ENCODE measurements around the gene KCTD11. TPM values are rescaled to one million over a fixed set of nuclear protein-coding genes. Genes with fewer than 3 reads are reported as not detected.

The KCTD11 gene
- polyA plus RNA-seq, 1 donor (not counting 4 experiments of a cell fraction or from before 2014, with no cell fraction given) = 18.5 TPM

DNA sequence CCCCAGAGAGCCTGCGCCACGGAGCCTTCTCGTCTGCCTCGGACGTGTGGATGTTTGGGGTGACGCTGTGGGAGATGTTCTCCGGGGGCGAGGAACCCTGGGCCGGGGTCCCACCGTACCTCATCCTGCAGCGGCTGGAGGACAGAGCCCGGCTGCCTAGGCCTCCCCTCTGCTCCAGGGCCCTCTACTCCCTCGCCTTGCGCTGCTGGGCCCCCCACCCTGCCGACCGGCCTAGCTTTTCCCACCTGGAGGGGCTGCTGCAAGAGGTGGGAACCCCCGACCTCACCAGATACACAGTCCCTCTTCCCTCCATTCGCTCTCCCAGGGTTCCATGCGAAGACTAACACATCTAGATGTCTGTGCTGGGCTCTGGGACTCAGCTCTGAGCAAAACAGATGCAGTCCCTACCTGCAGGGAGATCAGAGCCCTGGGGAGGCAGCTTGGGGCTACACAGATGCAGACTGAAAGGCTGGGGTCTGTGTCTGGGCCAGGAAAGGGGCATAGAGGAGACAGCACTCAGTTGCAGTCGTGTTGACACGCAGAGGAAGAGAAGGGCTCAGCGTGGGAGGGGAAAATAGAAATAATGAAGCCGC lies 32.6 kb downstream of the KCTD11 start:
- peaks cover 3% of the 10 kb centered on the region for H4K20me1 ChIP-seq (ENCODE audit: control insufficient read depth, extremely low read depth, insufficient read depth, low read length)
- no peak overlapping the region for H3K4me2 ChIP-seq (ENCODE audit: control insufficient read depth, extremely low read depth, insufficient read depth, low read depth, low read length)
- no peaks in the 10 kb centered on the region for H3K9me1 ChIP-seq (ENCODE audit: control insufficient read depth, extremely low read depth, insufficient read depth, low read length)
- DNase-seq (ENCODE audit: low read depth, low spot score) (no peak), FAIRE-seq (no peak)
- no peaks in the 10 kb centered on the region for H3K9me3 ChIP-seq (ENCODE audit: control insufficient read depth, low read depth, low read length)
- no peak overlapping the region for H3K4me3 ChIP-seq (ENCODE audit: control insufficient read depth in 2 of 3, extremely low read depth in 1 of 3, insufficient read depth in 2 of 3, low read depth in 1 of 3, low read length in 3 of 3)
- H3K4me1 ChIP-seq (ENCODE audit: control insufficient read depth, extremely low read depth, insufficient read depth, low read length) = peaks cover 14% of the 10 kb centered on the region
- H3K27ac ChIP-seq (ENCODE audit: control insufficient read depth, insufficient read depth, low read length) = no peak overlapping the region
- peaks cover 7% of the 10 kb centered on the region for H3K79me2 ChIP-seq (ENCODE audit: control insufficient read depth, insufficient read depth, low read length)
- H3K36me3 ChIP-seq (ENCODE audit: control insufficient read depth in 2 of 2, extremely low read depth in 1 of 2, insufficient read depth in 2 of 2, low read length in 2 of 2) = peaks cover 17 to 33% of the 10 kb centered on the region in 2 experiments
- no peaks in the 10 kb centered on the region for H3K27me3 ChIP-seq (ENCODE audit: control insufficient read depth, extremely low read depth, insufficient read depth, low read length)
- TF ChIP-seq, protein P1, sequence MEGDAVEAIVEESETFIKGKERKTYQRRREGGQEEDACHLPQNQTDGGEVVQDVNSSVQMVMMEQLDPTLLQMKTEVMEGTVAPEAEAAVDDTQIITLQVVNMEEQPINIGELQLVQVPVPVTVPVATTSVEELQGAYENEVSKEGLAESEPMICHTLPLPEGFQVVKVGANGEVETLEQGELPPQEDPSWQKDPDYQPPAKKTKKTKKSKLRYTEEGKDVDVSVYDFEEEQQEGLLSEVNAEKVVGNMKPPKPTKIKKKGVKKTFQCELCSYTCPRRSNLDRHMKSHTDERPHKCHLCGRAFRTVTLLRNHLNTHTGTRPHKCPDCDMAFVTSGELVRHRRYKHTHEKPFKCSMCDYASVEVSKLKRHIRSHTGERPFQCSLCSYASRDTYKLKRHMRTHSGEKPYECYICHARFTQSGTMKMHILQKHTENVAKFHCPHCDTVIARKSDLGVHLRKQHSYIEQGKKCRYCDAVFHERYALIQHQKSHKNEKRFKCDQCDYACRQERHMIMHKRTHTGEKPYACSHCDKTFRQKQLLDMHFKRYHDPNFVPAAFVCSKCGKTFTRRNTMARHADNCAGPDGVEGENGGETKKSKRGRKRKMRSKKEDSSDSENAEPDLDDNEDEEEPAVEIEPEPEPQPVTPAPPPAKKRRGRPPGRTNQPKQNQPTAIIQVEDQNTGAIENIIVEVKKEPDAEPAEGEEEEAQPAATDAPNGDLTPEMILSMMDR (optimal IDR thresholded peaks at IDR 0.05 in 1 of 3, IDR thresholded peaks at IDR 0.05 in 1 of 3, conservative IDR thresholded peaks at IDR 0.05 in 1 of 3; ENCODE audit: extremely low read depth in 1 of 3, insufficient read depth in 2 of 3, low read length in 3 of 3) = no peak
- no peak for TF ChIP-seq EZH2 (IDR thresholded peaks at IDR 0.05; ENCODE audit: low read length)
- H2AFZ ChIP-seq (ENCODE audit: control insufficient read depth, low read length) = no peak overlapping the region
- dilution Hi-C loops (cut with MboI; ENCODE audit: extremely low pct_ligation_motif_present, low sequenced_read_pairs) = no loop called here
- H3K9ac ChIP-seq (ENCODE audit: control insufficient read depth, extremely low read depth, insufficient read depth, low read length) = no peak overlapping the region

GRCh38 chr17:7388856-7389255 lies 36.9 kb downstream of the KCTD11 start:
- Histone ChIP-seq H3K27ac (ENCODE audit: control insufficient read depth, insufficient read depth, low read length) (no peak overlapping the region), H3K4me2 (ENCODE audit: control insufficient read depth, extremely low read depth, insufficient read depth, low read depth, low read length) (no peak overlapping the region), H4K20me1 (ENCODE audit: control insufficient read depth, extremely low read depth, insufficient read depth, low read length) (peaks cover 3% of the 10 kb centered on the region), H3K9me1 (ENCODE audit: control insufficient read depth, extremely low read depth, insufficient read depth, low read length) (no peaks in the 10 kb centered on the region), H3K36me3 (ENCODE audit: control insufficient read depth in 2 of 2, extremely low read depth in 1 of 2, insufficient read depth in 2 of 2, low read length in 2 of 2) (peaks cover 44 to 49% of the 10 kb centered on the region in 2 experiments), H3K79me2 (ENCODE audit: control insufficient read depth, insufficient read depth, low read length) (peaks cover 25% of the 10 kb centered on the region), H3K4me1 (ENCODE audit: control insufficient read depth, extremely low read depth, insufficient read depth, low read length) (peaks cover 7% of the 10 kb centered on the region), H3K27me3 (ENCODE audit: control insufficient read depth, extremely low read depth, insufficient read depth, low read length) (no peaks in the 10 kb centered on the region), H3K9ac (ENCODE audit: control insufficient read depth, extremely low read depth, insufficient read depth, low read length) (no peak overlapping the region), H2AFZ (ENCODE audit: control insufficient read depth, low read length) (no peak overlapping the region), H3K4me3 (ENCODE audit: control insufficient read depth in 2 of 3, extremely low read depth in 1 of 3, insufficient read depth in 2 of 3, low read depth in 1 of 3, low read length in 3 of 3) (no peak overlapping the region), H3K9me3 (ENCODE audit: control insufficient read depth, low read depth, low read length) (no peaks in the 10 kb centered on the region)
- FAIRE-seq (no peak), DNase-seq (ENCODE audit: low read depth, low spot score) (no peak)
- dilution Hi-C loops (cut with MboI; ENCODE audit: extremely low pct_ligation_motif_present, low sequenced_read_pairs) = no loop called here
- no peak for TF ChIP-seq EZH2 (IDR thresholded peaks at IDR 0.05; ENCODE audit: low read length)
- TF ChIP-seq, protein P1 (optimal IDR thresholded peaks at IDR 0.05 in 1 of 3, IDR thresholded peaks at IDR 0.05 in 1 of 3, conservative IDR thresholded peaks at IDR 0.05 in 1 of 3; ENCODE audit: extremely low read depth in 1 of 3, insufficient read depth in 2 of 3, low read length in 3 of 3) = no peak

Measured in keratinocyte (primary cell).